Stimulated activated CD8-positive, alpha-beta memory T cell treated with anti-CD3 and anti-CD28 coated beads, Interleukin-15, amount 100 ng/mL, for 4 hours (primary cell): ENCODE data around the gene RXYLT1.
"Not testable (repeated sequence)": the region's sequence is repeated elsewhere in the genome, so short reads cannot be mapped to it uniquely, and the experiment has no call there.

ENCODE experiments used
- DNase-seq, 2 donors: peaks; one replicate each; pipeline ENCODE4 v3.0.0-alpha.2; 2020; ENCODE audit warnings: low read depth in 2 of 2

Gene RXYLT1

GRCh38 chr12:63779498-63780481 lies at the start of gene RXYLT1:
TSS of gene RXYLT1 (plus strand) at chr12:63779909. CDS start at chr12:63779961, 52 bp downstream.
- peak; percentile 58 to 72 for DNase-seq

GRCh38 chr12:63732779-63733178 lies 46.9 kb upstream of the RXYLT1 start:
- not testable (repeated sequence) for DNase-seq

GRCh38 chr12:63733585-63733984 lies 46.1 kb upstream of the RXYLT1 start:
- not testable (repeated sequence) for DNase-seq

GRCh38 chr12:63740551-63740950 lies 39.2 kb upstream of the RXYLT1 start:
- not testable (repeated sequence) for DNase-seq

GRCh38 chr12:63741431-63741830 lies 38.3 kb upstream of the RXYLT1 start:
- DNase-seq: not testable (repeated sequence)

GRCh38 chr12:63744110-63744509 lies 35.6 kb upstream of the RXYLT1 start:
- not testable (repeated sequence) for DNase-seq

GRCh38 chr12:63746470-63746869 lies 33.2 kb upstream of the RXYLT1 start:
- DNase-seq: not testable (repeated sequence)

- DNase-seq: not testable (repeated sequence)
Observed at GRCh38 chr12:63747136-63747535, 32.6 kb upstream of the RXYLT1 start.

GRCh38 chr12:63747553-63747952 lies 32.2 kb upstream of the RXYLT1 start:
- no peak for DNase-seq

- DNase-seq: no peak
Observed at GRCh38 chr12:63752283-63752682, 27.4 kb upstream of the RXYLT1 start.

GRCh38 chr12:63752841-63753240 lies 26.9 kb upstream of the RXYLT1 start:
- no peak for DNase-seq

- DNase-seq: no peak
Observed at GRCh38 chr12:63753743-63754142, 26.0 kb upstream of the RXYLT1 start.

- no peak for DNase-seq
Observed at GRCh38 chr12:63764481-63764880, 15.2 kb upstream of the RXYLT1 start.

GRCh38 chr12:63766498-63766897 lies 13.2 kb upstream of the RXYLT1 start:
- no peak for DNase-seq

- DNase-seq: no peak
Observed at GRCh38 chr12:63770375-63770774, 9.3 kb upstream of the RXYLT1 start.

- no peak for DNase-seq
Observed at GRCh38 chr12:63777340-63777739, 2.4 kb upstream of the RXYLT1 start.

- no peak for DNase-seq
Observed at GRCh38 chr12:63782466-63782865, 2.8 kb downstream of the RXYLT1 start.

GRCh38 chr12:63787306-63787705 lies 7.6 kb downstream of the RXYLT1 start:
- DNase-seq: no peak

- DNase-seq: no peak
Observed at GRCh38 chr12:63790608-63790945, 10.9 kb downstream of the RXYLT1 start.

- no peak for DNase-seq
Observed at GRCh38 chr12:63792338-63792737, 12.6 kb downstream of the RXYLT1 start.

GRCh38 chr12:63795032-63795687 lies 15.5 kb downstream of the RXYLT1 start:
- no peak for DNase-seq

- DNase-seq: no peak
Observed at GRCh38 chr12:63795944-63796343, 16.2 kb downstream of the RXYLT1 start.
